ENCODE data around the gene LMF1. TPM values are rescaled to one million over a fixed set of nuclear protein-coding genes. Genes with fewer than 3 reads are reported as not detected.

Gene LMF1
- polyA plus RNA-seq, 3 donors: 5.9 to 14.7 (median 10.6) TPM

DNA sequence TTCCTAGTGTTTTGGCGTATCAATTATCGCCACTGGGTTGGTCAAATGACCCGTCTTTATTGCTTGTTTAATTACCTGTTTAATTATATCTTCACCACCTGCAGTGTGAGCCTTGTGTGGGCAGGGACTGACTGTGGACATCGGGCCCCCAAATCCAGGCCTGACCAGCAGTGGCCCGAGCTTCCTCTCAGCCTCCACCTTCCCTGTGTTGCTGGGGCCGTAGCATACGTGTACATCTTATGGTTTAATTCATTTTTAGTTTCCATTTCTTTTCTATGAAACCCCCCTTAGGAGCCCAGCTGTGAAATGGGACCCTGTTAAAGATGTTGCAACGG, 1.2 kb upstream of the LMF1 start:
- no peak overlapping the region for H3K4me3 ChIP-seq (replicated peaks in 1 of 3; ENCODE audit: low read depth in 2 of 3, low read length in 3 of 3)
- TF ChIP-seq, protein P1, sequence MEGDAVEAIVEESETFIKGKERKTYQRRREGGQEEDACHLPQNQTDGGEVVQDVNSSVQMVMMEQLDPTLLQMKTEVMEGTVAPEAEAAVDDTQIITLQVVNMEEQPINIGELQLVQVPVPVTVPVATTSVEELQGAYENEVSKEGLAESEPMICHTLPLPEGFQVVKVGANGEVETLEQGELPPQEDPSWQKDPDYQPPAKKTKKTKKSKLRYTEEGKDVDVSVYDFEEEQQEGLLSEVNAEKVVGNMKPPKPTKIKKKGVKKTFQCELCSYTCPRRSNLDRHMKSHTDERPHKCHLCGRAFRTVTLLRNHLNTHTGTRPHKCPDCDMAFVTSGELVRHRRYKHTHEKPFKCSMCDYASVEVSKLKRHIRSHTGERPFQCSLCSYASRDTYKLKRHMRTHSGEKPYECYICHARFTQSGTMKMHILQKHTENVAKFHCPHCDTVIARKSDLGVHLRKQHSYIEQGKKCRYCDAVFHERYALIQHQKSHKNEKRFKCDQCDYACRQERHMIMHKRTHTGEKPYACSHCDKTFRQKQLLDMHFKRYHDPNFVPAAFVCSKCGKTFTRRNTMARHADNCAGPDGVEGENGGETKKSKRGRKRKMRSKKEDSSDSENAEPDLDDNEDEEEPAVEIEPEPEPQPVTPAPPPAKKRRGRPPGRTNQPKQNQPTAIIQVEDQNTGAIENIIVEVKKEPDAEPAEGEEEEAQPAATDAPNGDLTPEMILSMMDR (IDR thresholded peaks at IDR 0.05): no peak
- peaks cover 0 to 15% of the 10 kb centered on the region in 2 donors for H3K9me3 ChIP-seq (replicated peaks in 1 of 2; ENCODE audit: control insufficient read depth in 1 of 2, insufficient read depth in 1 of 2, low read length in 2 of 2)
- H3K4me2 ChIP-seq (replicated peaks; ENCODE audit: extremely low read depth, low read length, poor library complexity, severe bottlenecking): no peak overlapping the region
- no peak overlapping the region for H2AFZ ChIP-seq (ENCODE audit: insufficient read depth, low read depth, low read length, poor library complexity, severe bottlenecking)
- Mint-ChIP-seq H3K4me3 (peak overlapping the region; percentile 50 to 53), H3K27me3 (ENCODE audit: low read depth in 3 of 3) (peaks cover 12 to 29% (median 15%) of the 10 kb centered on the region in 3 donors), H3K9me3 (peaks cover 3 to 17% (median 7%) of the 10 kb centered on the region in 7 donors), H3K36me3 (peaks cover 15 to 19% of the 10 kb centered on the region in 2 donors), H3K4me1 (peaks cover 11% of the 10 kb centered on the region), H3K27ac (no peak overlapping the region)
- H3K27ac ChIP-seq (ENCODE audit: low read depth in 1 of 2, low read length in 2 of 2): no peak overlapping the region
- no peaks in the 10 kb centered on the region for H3K79me2 ChIP-seq (ENCODE audit: insufficient read depth, low read length)
- H3K9ac ChIP-seq (ENCODE audit: insufficient read depth, low read length, poor library complexity, severe bottlenecking): no peak overlapping the region
- H3K36me3 ChIP-seq (replicated peaks in 1 of 2; ENCODE audit: control insufficient read depth in 1 of 2, insufficient read depth in 2 of 2, low read length in 2 of 2): peaks cover 2 to 12% of the 10 kb centered on the region in 2 donors
- 86% methylated on average over 5 of the region's 8 CpGs for WGBS (ENCODE audit: insufficient coverage)
- peaks cover 12 to 21% of the 10 kb centered on the region in 2 donors for H3K4me1 ChIP-seq (ENCODE audit: control insufficient read depth in 1 of 2, insufficient read depth in 2 of 2, low read length in 2 of 2)
- no peaks in the 10 kb centered on the region for H4K20me1 ChIP-seq (ENCODE audit: insufficient read depth, low read length)
- DNase-seq: no peak
- H3K27me3 ChIP-seq (ENCODE audit: control insufficient read depth in 2 of 2, insufficient read depth in 2 of 2, low read length in 2 of 2): peaks cover 0 to 15% of the 10 kb centered on the region in 2 donors
- intact Hi-C loops (cut with micrococcal nuclease): loop anchor here in 1 of 2 donors (2.0 kb wide), 1 partner anchor 165 kb away; no protein-coding TSS in a partner anchor

DNA sequence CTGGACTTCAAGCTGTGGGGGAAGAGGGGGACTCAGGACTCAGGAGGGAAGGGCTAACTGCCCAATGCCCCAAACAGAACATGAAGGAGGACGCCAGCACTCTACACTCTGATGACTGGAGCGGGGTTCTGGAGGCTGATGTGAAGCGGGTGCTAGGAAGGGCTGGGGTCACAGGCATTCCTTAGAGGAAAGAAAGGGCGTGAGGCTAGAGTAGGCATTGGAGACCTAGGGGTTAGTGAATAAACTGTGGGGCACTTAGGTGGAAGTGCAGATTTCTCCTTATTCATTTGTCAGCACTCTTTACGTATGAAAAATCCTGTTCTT, 760 bp upstream of the LMF1 start:
- peak overlapping the region; percentile 97 for H3K4me2 ChIP-seq (replicated peaks; ENCODE audit: extremely low read depth, low read length, poor library complexity, severe bottlenecking)
- no peak for DNase-seq
- no peaks in the 10 kb centered on the region for H4K20me1 ChIP-seq (ENCODE audit: insufficient read depth, low read length)
- no peak overlapping the region for H3K27ac ChIP-seq (ENCODE audit: low read depth in 1 of 2, low read length in 2 of 2)
- Mint-ChIP-seq H3K36me3 (peaks cover 18 to 23% of the 10 kb centered on the region in 2 donors), H3K4me3 (peak overlapping the region in 1 of 2 donors; percentile 50), H3K27ac (no peak overlapping the region), H3K4me1 (peaks cover 11% of the 10 kb centered on the region), H3K9me3 (peaks cover 4 to 21% (median 8%) of the 10 kb centered on the region in 7 donors), H3K27me3 (ENCODE audit: low read depth in 3 of 3) (peaks cover 9 to 29% (median 12%) of the 10 kb centered on the region in 3 donors)
- H3K4me3 ChIP-seq (replicated peaks in 1 of 3; ENCODE audit: low read depth in 2 of 3, low read length in 3 of 3): peak overlapping the region in 1 of 3 experiments; percentile 90
- no peaks in the 10 kb centered on the region for H3K79me2 ChIP-seq (ENCODE audit: insufficient read depth, low read length)
- H3K27me3 ChIP-seq (ENCODE audit: control insufficient read depth in 2 of 2, insufficient read depth in 2 of 2, low read length in 2 of 2): peaks cover 0 to 15% of the 10 kb centered on the region in 2 donors
- peaks cover 12 to 21% of the 10 kb centered on the region in 2 donors for H3K4me1 ChIP-seq (ENCODE audit: control insufficient read depth in 1 of 2, insufficient read depth in 2 of 2, low read length in 2 of 2)
- H3K9ac ChIP-seq (ENCODE audit: insufficient read depth, low read length, poor library complexity, severe bottlenecking): no peak overlapping the region
- 92% methylated on average over 4 of the region's 5 CpGs for WGBS (ENCODE audit: insufficient coverage)
- intact Hi-C loops (cut with micrococcal nuclease): loop anchor here in 1 of 2 donors (2.0 kb wide), 1 partner anchor 165 kb away; no protein-coding TSS in a partner anchor
- peaks cover 3 to 19% of the 10 kb centered on the region in 2 donors for H3K9me3 ChIP-seq (replicated peaks in 1 of 2; ENCODE audit: control insufficient read depth in 1 of 2, insufficient read depth in 1 of 2, low read length in 2 of 2)
- TF ChIP-seq, protein P1 (IDR thresholded peaks at IDR 0.05): no peak
- H3K36me3 ChIP-seq (replicated peaks in 1 of 2; ENCODE audit: control insufficient read depth in 1 of 2, insufficient read depth in 2 of 2, low read length in 2 of 2): peaks cover 2 to 16% of the 10 kb centered on the region in 2 donors
- H2AFZ ChIP-seq (ENCODE audit: insufficient read depth, low read depth, low read length, poor library complexity, severe bottlenecking): peak overlapping the region; percentile 72

Data from CD14-positive monocyte (primary cell).